Measurements from ENCODE around the gene CGNL1. TPM values are rescaled to one million over a fixed set of nuclear protein-coding genes. Genes with fewer than 3 reads are reported as not detected.

Gene CGNL1
- total and polyA plus RNA-seq, 10 of the 15 experiments (the other 5 are each of a cell fraction or from before 2014, with no cell fraction given): under 0.01 to 0.27 (median 0.04) TPM; not detected in 3

- no peak for TF ChIP-seq MLLT1 (IDR thresholded peaks at IDR 0.05)
- TF ChIP-seq E2F4 (IDR thresholded peaks at IDR 0.05; ENCODE audit: low read depth, low read length): no peak
Measured at GRCh38 chr15:57599296-57599810, 223.0 kb downstream of the CGNL1 start (continued).

- Histone ChIP-seq H3K36me3 (ENCODE audit: control insufficient read depth in 2 of 2, insufficient read depth in 2 of 2, low read length in 1 of 2) (no peaks in the 10 kb centered on the region), H3K4me3 (no peak overlapping the region), H3K4me1 (ENCODE audit: control insufficient read depth, insufficient read depth, low read length) (no peaks in the 10 kb centered on the region), H3K9me3 (replicated peaks; ENCODE audit: control insufficient read depth, insufficient read depth, low read length) (no peaks in the 10 kb centered on the region), H3K27ac (ENCODE audit: control insufficient read depth, insufficient read depth) (no peak overlapping the region), H3K9ac (ENCODE audit: control insufficient read depth, insufficient read depth, low read length) (no peak overlapping the region), H3K27me3 (replicated peaks in 1 of 2; ENCODE audit: control insufficient read depth in 2 of 2, insufficient read depth in 2 of 2, low read length in 1 of 2) (no peaks in the 10 kb centered on the region; a peak in 1 of 4 replicates), H3K4me2 (ENCODE audit: control insufficient read depth, insufficient read depth) (no peak overlapping the region), H2AFZ (ENCODE audit: control insufficient read depth, low read depth, low read length) (no peak overlapping the region), H3K79me2 (ENCODE audit: control insufficient read depth, insufficient read depth, low read length) (no peaks in the 10 kb centered on the region), H4K20me1 (ENCODE audit: control insufficient read depth, insufficient read depth) (no peaks in the 10 kb centered on the region)
- CTCF ChIA-PET: no interaction called here
- intact Hi-C loops (cut with micrococcal nuclease; ENCODE audit: unreplicated experiment) (no loop called here), in situ Hi-C loops (cut with MboI) (no loop called here)
- WGBS (ENCODE audit: insufficient coverage, insufficient replicate concordance, low lambda C conversion rate, missing lambda C conversion rate): 0% methylated on average over 1 of the region's 1 CpG
- SMC1A ChIA-PET (ENCODE audit: uncharacterized antibody, unreplicated experiment): no interaction called here
- FAIRE-seq (no peak), ATAC-seq (no peak), DNase-seq (ENCODE audit: low read depth, low spot score) (no peak)
- BruUV-seq (replicated peaks): no TSS peak
- POLR2A ChIA-PET: no interaction called here
- RAD21 ChIA-PET (ENCODE audit: unreplicated experiment): no interaction called here
- no peak for TF ChIP-seq SKIL (IDR thresholded peaks at IDR 0.05; ENCODE audit: low read depth, poor library complexity, severe bottlenecking)
- no peak for TF ChIP-seq NFXL1 (IDR thresholded peaks at IDR 0.05; ENCODE audit: borderline replicate concordance)
- TF ChIP-seq MAX (IDR thresholded peaks at IDR 0.05; ENCODE audit: low read depth, low read length): no peak
- TF ChIP-seq EP300 (IDR thresholded peaks at IDR 0.05; ENCODE audit: borderline replicate concordance in 1 of 2, control insufficient read depth in 1 of 2, low read depth in 2 of 2, low read length in 2 of 2): no peak
- TF ChIP-seq PML (IDR thresholded peaks at IDR 0.05; ENCODE audit: low read length): no peak
- TF ChIP-seq USF1 (IDR thresholded peaks at IDR 0.05; ENCODE audit: borderline replicate concordance, extremely low read length, insufficient read depth, low read depth, low read length): no peak
- TF ChIP-seq ZNF24 (IDR thresholded peaks at IDR 0.05): no peak
- no peak for TF ChIP-seq RELB (IDR thresholded peaks at IDR 0.05; ENCODE audit: low read depth)
Measured at GRCh38 chr15:57600197-57600596, 223.9 kb downstream of the CGNL1 start.

Measured in GM12878 (cell line).